Measurements from ENCODE around the gene ALOX5. TPM values are rescaled to one million over a fixed set of nuclear protein-coding genes. Genes with fewer than 3 reads are reported as not detected.

Gene ALOX5
- total RNA-seq, 1 donor from 2014 or later = not detected

- no peak for DNase-seq (ENCODE audit: extremely low read depth, low read depth, low spot score)
Measured at GRCh38 chr10:45422866-45423659, 49.0 kb downstream of the ALOX5 start.

- DNase-seq (ENCODE audit: extremely low read depth, low read depth, low spot score) = no peak
Measured at GRCh38 chr10:45423976-45424499, 50.0 kb downstream of the ALOX5 start.

GRCh38 chr10:45424668-45425404, 50.8 kb downstream of the ALOX5 start:
- no peak for DNase-seq (ENCODE audit: extremely low read depth, low read depth, low spot score)

GRCh38 chr10:45425621-45426563, 51.9 kb downstream of the ALOX5 start:
- no peak for DNase-seq (ENCODE audit: extremely low read depth, low read depth, low spot score)

- no peak for DNase-seq (ENCODE audit: extremely low read depth, low read depth, low spot score)
Measured at GRCh38 chr10:45427262-45427969, 53.4 kb downstream of the ALOX5 start.

GRCh38 chr10:45427970-45428366, 54.0 kb downstream of the ALOX5 start:
- DNase-seq (ENCODE audit: extremely low read depth, low read depth, low spot score) = no peak

- DNase-seq (ENCODE audit: extremely low read depth, low read depth, low spot score) = no peak
Measured at GRCh38 chr10:45428611-45429510, 54.8 kb downstream of the ALOX5 start.

- no peak for DNase-seq (ENCODE audit: extremely low read depth, low read depth, low spot score)
Measured at GRCh38 chr10:45429790-45430189, 55.8 kb downstream of the ALOX5 start.

GRCh38 chr10:45432113-45432512, 58.1 kb downstream of the ALOX5 start:
- no peak for DNase-seq (ENCODE audit: extremely low read depth, low read depth, low spot score)

- DNase-seq (ENCODE audit: extremely low read depth, low read depth, low spot score) = no peak
Measured at GRCh38 chr10:45432700-45433472, 58.9 kb downstream of the ALOX5 start.

- DNase-seq (ENCODE audit: extremely low read depth, low read depth, low spot score) = no peak
Measured at GRCh38 chr10:45433716-45434469, 59.9 kb downstream of the ALOX5 start.

GRCh38 chr10:45437587-45438465, 63.8 kb downstream of the ALOX5 start:
- no peak for DNase-seq (ENCODE audit: extremely low read depth, low read depth, low spot score)

- DNase-seq (ENCODE audit: extremely low read depth, low read depth, low spot score) = no peak
Measured at GRCh38 chr10:45438466-45439090, 64.6 kb downstream of the ALOX5 start.

GRCh38 chr10:45439365-45439764, 65.3 kb downstream of the ALOX5 start:
- no peak for DNase-seq (ENCODE audit: extremely low read depth, low read depth, low spot score)

GRCh38 chr10:45439873-45440272, 65.9 kb downstream of the ALOX5 start:
- no peak for DNase-seq (ENCODE audit: extremely low read depth, low read depth, low spot score)

GRCh38 chr10:45440511-45441062, 66.6 kb downstream of the ALOX5 start:
- no peak for DNase-seq (ENCODE audit: extremely low read depth, low read depth, low spot score)

Measured in glomerular endothelial cell (primary cell).